Tibial artery (tissue), 4 donors: ENCODE results near the gene SCYL3.

Experiments used
- DNase-seq, 2 donors: peaks; one replicate each; pipeline ENCODE4 v3.0.0-alpha.2; 2019
- H3K27ac ChIP-seq, 2 donors: fragments of 200-600 bp; sonication (generic) in 1 of 2; 1 replicate in 1 of 2; 2 replicates in 1 of 2; pipeline ENCODE4 v1.5.1; 2018 to 2019; ENCODE audit warnings: mild to moderate bottlenecking in 1 of 2
- H3K27me3 ChIP-seq, 2 donors: fragments of 200-600 bp; sonication (generic) in 1 of 2; one replicate each; pipeline versions ENCODE4 v1.5.1 to v1.6.0; 2016 to 2019
- H3K36me3 ChIP-seq, 3 donors: fragments of 200-600 bp; sonication (generic) in 2 of 3; one replicate each; pipeline ENCODE4 v1.5.1; 2016 to 2019; ENCODE audit warnings: mild to moderate bottlenecking in 2 of 3
- H3K4me1 ChIP-seq, 4 donors: fragments of 200-600 bp; sonication (generic) in 2 of 4; 1 replicate in 3 of 4; 2 replicates in 1 of 4; pipeline ENCODE4 v1.5.1; 2016 to 2019
- H3K4me3 ChIP-seq, 2 donors: fragments of 200-600 bp; sonication (generic) in 1 of 2; 1 replicate in 1 of 2; 2 replicates in 1 of 2; pipeline ENCODE4 v1.5.1; 2018 to 2019; ENCODE audit warnings: mild to moderate bottlenecking in 2 of 2
- H3K9me3 ChIP-seq, 3 donors: fragments of 200-600 bp; sonication (generic) in 1 of 3; one replicate each; pipeline ENCODE4 v1.5.1; 2016 to 2019
- intact Hi-C: fragments of 100-400 bp; cut with DNase I; formaldehyde crosslinking; loops from one replicate; pipeline ENCODE4 v1.15.0; 2023; ENCODE audit warnings: low total_unique reads
- TF ChIP-seq, protein P1 (sequence below), 2 experiments: fragments of 200-600 bp in 1 of 2; fragments of 450-650 bp in 1 of 2; IDR thresholded peaks; one replicate each; pipeline ENCODE4 v1.5.1; 2017 to 2019; ENCODE audit warnings: antibody characterized with exemption in 2 of 2, mild to moderate bottlenecking in 1 of 2, moderate library complexity in 1 of 2

The SCYL3 gene

GRCh38 chr1:169893645-169894423 is at the start of gene SCYL3:
Gene SCYL3, minus strand, starts transcription at chr1:169893896. Its CDS starts 5,056 bp downstream, at chr1:169888840.
- Histone ChIP-seq H3K9me3 (no peaks in the 10 kb centered on the region), H3K36me3 (peaks cover 0 to under 1% (median 0%) of the 10 kb centered on the region in 3 donors), H3K4me3 (peak within 1 kb of the TSS; percentile 86 to 91), H3K27ac (peak within 1 kb of the TSS; percentile 91 to 97), H3K27me3 (no peaks in the 10 kb centered on the region), H3K4me1 (peaks cover 0 to 27% (median 17%) of the 10 kb centered on the region in 4 donors)
- peak; percentile 96 to 97 for DNase-seq
- intact Hi-C loops: loop anchor here (5.0 kb wide), 1 partner anchor 407 kb away; the partner anchor contains the start of gene SLC19A2
- TF ChIP-seq, protein P1, sequence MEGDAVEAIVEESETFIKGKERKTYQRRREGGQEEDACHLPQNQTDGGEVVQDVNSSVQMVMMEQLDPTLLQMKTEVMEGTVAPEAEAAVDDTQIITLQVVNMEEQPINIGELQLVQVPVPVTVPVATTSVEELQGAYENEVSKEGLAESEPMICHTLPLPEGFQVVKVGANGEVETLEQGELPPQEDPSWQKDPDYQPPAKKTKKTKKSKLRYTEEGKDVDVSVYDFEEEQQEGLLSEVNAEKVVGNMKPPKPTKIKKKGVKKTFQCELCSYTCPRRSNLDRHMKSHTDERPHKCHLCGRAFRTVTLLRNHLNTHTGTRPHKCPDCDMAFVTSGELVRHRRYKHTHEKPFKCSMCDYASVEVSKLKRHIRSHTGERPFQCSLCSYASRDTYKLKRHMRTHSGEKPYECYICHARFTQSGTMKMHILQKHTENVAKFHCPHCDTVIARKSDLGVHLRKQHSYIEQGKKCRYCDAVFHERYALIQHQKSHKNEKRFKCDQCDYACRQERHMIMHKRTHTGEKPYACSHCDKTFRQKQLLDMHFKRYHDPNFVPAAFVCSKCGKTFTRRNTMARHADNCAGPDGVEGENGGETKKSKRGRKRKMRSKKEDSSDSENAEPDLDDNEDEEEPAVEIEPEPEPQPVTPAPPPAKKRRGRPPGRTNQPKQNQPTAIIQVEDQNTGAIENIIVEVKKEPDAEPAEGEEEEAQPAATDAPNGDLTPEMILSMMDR (IDR thresholded peaks at IDR 0.05): no peak

GRCh38 chr1:169941982-169942830 is 48.5 kb upstream of the SCYL3 start:
- DNase-seq: no peak
- Histone ChIP-seq H3K27ac (peak overlapping the region in 1 of 2 donors; percentile 17), H3K4me3 (no peak overlapping the region), H3K4me1 (peaks cover 0 to 13% (median 4%) of the 10 kb centered on the region in 4 donors), H3K9me3 (no peaks in the 10 kb centered on the region), H3K36me3 (peaks cover 0 to 17% (median 14%) of the 10 kb centered on the region in 3 donors), H3K27me3 (no peaks in the 10 kb centered on the region)
- TF ChIP-seq, protein P1 (IDR thresholded peaks at IDR 0.05): no peak
- intact Hi-C loops: no loop called here

GRCh38 chr1:169933984-169934725 is 40.5 kb upstream of the SCYL3 start:
- H3K36me3 ChIP-seq: no peaks in the 10 kb centered on the region
- no peak for DNase-seq
- H3K9me3 ChIP-seq: no peaks in the 10 kb centered on the region
- TF ChIP-seq, protein P1 (IDR thresholded peaks at IDR 0.05): no peak
- H3K27ac ChIP-seq: no peak overlapping the region
- intact Hi-C loops: no loop called here
- no peaks in the 10 kb centered on the region for H3K27me3 ChIP-seq
- peaks cover 0 to 34% (median 7%) of the 10 kb centered on the region in 4 donors for H3K4me1 ChIP-seq
- H3K4me3 ChIP-seq: no peak overlapping the region

DNA sequence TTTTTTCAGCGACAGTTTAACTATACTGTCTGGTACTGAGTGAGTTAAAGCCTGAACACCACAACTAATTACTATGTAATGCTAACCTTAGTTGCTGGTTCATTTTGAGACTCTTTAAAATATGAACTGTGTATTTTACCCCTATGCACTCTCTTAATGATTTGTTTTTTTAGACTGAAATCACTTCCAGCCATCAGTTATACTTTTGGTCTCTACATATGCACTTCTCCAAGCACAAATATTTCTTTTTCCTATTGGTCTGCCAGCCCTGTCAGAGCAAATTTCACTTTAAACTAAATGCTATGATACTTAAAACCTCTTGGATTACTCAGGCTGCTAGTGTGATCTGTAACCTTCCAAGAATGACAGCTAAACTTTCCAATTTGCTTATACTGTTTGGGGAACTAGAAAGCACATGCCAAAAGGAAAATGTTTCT is 38.1 kb upstream of the SCYL3 start:
- Histone ChIP-seq H3K4me1 (peaks cover 0 to 34% (median 7%) of the 10 kb centered on the region in 4 donors), H3K4me3 (no peak overlapping the region), H3K27ac (peak overlapping the region; percentile 16 to 40), H3K36me3 (no peaks in the 10 kb centered on the region), H3K27me3 (no peaks in the 10 kb centered on the region), H3K9me3 (no peaks in the 10 kb centered on the region)
- TF ChIP-seq, protein P1 (IDR thresholded peaks at IDR 0.05): no peak
- intact Hi-C loops: no loop called here
- DNase-seq: no peak

GRCh38 chr1:169929210-169929526 is 35.5 kb upstream of the SCYL3 start:
- Histone ChIP-seq H3K4me3 (no peak overlapping the region), H3K4me1 (peaks cover 0 to 23% (median 4%) of the 10 kb centered on the region in 4 donors), H3K9me3 (no peaks in the 10 kb centered on the region), H3K27me3 (no peaks in the 10 kb centered on the region), H3K27ac (no peak overlapping the region), H3K36me3 (no peaks in the 10 kb centered on the region)
- TF ChIP-seq, protein P1 (IDR thresholded peaks at IDR 0.05): no peak
- intact Hi-C loops: no loop called here
- no peak for DNase-seq
